Esophagus squamous epithelium (tissue), 5 donors: ENCODE data around the gene RNF186. TPM values are rescaled to one million over a fixed set of nuclear protein-coding genes. Genes with fewer than 3 reads are reported as not detected.

Experiments used
- DNase-seq: peaks from one replicate; lab custom pipeline; 2025; lab: John Stamatoyannopoulos, UW
- H3K27ac ChIP-seq, 4 donors: fragments of 200-600 bp; sonication (generic); one replicate each; pipeline ENCODE4 v1.5.1; 2016 to 2019; ENCODE audit warnings: mild to moderate bottlenecking in 1 of 4
- H3K27me3 ChIP-seq, 4 donors: fragments of 200-600 bp; sonication (generic); 1 replicate in 3 of 4; 2 replicates in 1 of 4; pipeline versions ENCODE4 v1.5.1 to v1.6.0; 2017 to 2021; ENCODE audit warnings: antibody characterized with exemption in 1 of 4
- H3K36me3 ChIP-seq, 3 donors: fragments of 200-600 bp; sonication (generic); one replicate each; pipeline ENCODE4 v1.5.1; 2016 to 2019
- H3K4me1 ChIP-seq, 3 donors: fragments of 200-600 bp; sonication (generic); one replicate each; pipeline ENCODE4 v1.5.1; 2017 to 2019
- H3K4me3 ChIP-seq, 4 donors: fragments of 200-600 bp; sonication (generic); 1 replicate in 3 of 4; 2 replicates in 1 of 4; pipeline ENCODE4 v1.5.1; 2016 to 2019; ENCODE audit warnings: mild to moderate bottlenecking in 2 of 4, moderate library complexity in 1 of 4
- H3K9me3 ChIP-seq, 3 donors: fragments of 200-600 bp; sonication (generic); one replicate each; pipeline ENCODE4 v1.5.1; 2016 to 2019
- CTCF ChIP-seq, 6 experiments: fragments of 450-650 bp in 4 of 6; fragments of 200-600 bp in 2 of 6; sonication (generic) in 2 of 6; IDR thresholded peaks; one replicate each; pipeline ENCODE4 v1.5.1; 2016 to 2019; ENCODE audit warnings: antibody characterized with exemption in 6 of 6, mild to moderate bottlenecking in 4 of 6, moderate library complexity in 4 of 6
- POLR2A ChIP-seq, 4 donors: fragments of 450-650 bp; IDR thresholded peaks; one replicate each; pipeline ENCODE4 v1.6.1; 2017; ENCODE audit warnings: antibody characterized with exemption in 4 of 4, mild to moderate bottlenecking in 4 of 4, moderate library complexity in 3 of 4
- WGBS, 2 donors: methylation state at CpG; one replicate each; pipeline ENCODE4 v1.1.5; 2018; 5-methylcytosine and 5-hydroxymethylcytosine counted together
- intact Hi-C: fragments of 100-400 bp; cut with DNase I; formaldehyde crosslinking; loops from one replicate; pipeline ENCODE4 v1.15.0; 2022
- total RNA-seq, 4 donors: library from RNA; depleted of rRNA; stranded (reverse); fragments of >200 nt; gene quantifications; one replicate each; pipeline ENCODE4 v1.1.0, GENCODE V29; 2016
- donor health status: DM: yes; HTN: yes; CAD: no.

RNF186 gene, protein sequence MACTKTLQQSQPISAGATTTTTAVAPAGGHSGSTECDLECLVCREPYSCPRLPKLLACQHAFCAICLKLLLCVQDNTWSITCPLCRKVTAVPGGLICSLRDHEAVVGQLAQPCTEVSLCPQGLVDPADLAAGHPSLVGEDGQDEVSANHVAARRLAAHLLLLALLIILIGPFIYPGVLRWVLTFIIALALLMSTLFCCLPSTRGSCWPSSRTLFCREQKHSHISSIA
- total RNA-seq: not detected

DNA sequence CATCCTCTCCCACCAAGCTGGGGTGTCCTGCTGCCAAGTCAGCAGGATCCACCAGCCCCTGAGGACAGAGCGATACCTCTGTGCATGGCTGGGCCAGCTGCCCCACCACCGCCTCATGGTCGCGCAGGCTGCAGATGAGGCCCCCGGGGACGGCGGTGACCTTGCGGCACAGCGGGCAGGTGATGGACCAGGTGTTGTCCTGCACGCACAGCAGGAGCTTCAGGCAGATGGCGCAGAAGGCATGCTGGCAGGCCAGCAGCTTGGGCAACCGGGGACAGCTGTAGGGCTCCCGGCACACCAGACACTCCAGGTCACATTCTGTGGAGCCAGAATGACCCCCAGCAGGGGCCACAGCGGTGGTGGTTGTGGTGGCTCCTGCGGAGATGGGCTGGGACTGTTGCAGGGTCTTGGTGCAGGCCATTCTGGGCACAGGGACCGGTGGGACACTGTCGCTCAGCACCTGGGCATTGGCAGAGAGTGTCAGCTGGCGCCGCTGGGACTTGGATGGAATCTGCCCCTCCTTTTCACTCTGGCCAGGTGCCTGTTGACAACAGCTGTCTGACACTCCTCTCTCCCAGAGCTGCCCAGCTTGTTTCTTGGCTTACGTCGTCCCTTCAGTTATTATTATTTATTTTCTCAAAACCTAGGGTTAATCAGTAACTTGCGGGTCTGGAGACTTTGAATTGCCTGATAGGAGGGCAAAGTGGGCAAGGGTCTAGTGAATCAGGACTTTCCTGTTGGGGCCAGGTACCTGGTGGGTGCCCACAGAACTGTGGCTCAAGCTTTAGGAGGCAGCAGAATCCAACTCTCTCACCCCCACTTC, at the start of gene RNF186:
TSS of gene RNF186 (minus strand) at position 603 of the 823 bp plus-strand sequence. CDS start at position 421, 182 bp downstream.
- TF ChIP-seq POLR2A (IDR thresholded peaks at IDR 0.05): no peak
- Histone ChIP-seq H3K27me3 (peaks cover 0 to 7% (median 0%) of the 10 kb centered on the region in 4 donors), H3K4me1 (peaks cover 0 to 5% (median 0%) of the 10 kb centered on the region in 3 donors), H3K36me3 (no peaks in the 10 kb centered on the region), H3K27ac (no peak within 1 kb of the TSS), H3K9me3 (no peaks in the 10 kb centered on the region), H3K4me3 (no peak within 1 kb of the TSS)
- intact Hi-C loops: no loop called here
- 64 to 81% methylated on average over 6 to 9 of the region's 22 CpGs for WGBS, 2 donors
- DNase-seq: no peak

- no peak overlapping the region for H3K27ac ChIP-seq
- intact Hi-C loops: no loop called here
- H3K9me3 ChIP-seq: peaks cover 0 to 6% (median 0%) of the 10 kb centered on the region in 3 donors
- no peak overlapping the region for H3K4me3 ChIP-seq
- H3K4me1 ChIP-seq: no peaks in the 10 kb centered on the region
- WGBS, 2 donors: 93 to 100% methylated on average over 1 of the region's 1 CpG
- DNase-seq: no peak
- H3K27me3 ChIP-seq: peaks cover 0 to 51% (median 2%) of the 10 kb centered on the region in 4 donors
- no peaks in the 10 kb centered on the region for H3K36me3 ChIP-seq
- TF ChIP-seq POLR2A (IDR thresholded peaks at IDR 0.05) (no peak), CTCF (IDR thresholded peaks at IDR 0.05) (no peak)
Measured at GRCh38 chr1:19864570-19865160, 49.6 kb upstream of the RNF186 start.

DNA sequence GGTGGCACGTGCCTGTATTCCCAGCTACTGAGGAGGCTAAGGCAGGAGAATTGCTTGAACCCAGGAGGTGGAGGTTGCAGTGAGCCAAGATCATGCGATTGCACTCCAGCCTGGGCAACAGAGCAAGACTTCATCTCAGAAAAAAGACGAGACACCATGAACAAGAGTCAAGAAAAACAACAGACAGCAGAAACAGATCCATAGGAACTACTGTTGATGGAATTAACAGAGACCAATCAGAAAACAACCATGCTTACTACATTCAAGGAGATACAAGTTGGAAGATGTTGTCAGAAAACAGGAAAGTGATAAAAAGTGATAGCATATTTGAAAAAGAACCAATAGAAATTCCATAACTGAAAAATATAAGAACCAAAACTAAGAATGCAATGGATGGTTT, 47.9 kb upstream of the RNF186 start:
- Histone ChIP-seq H3K4me3 (no peak overlapping the region), H3K27me3 (peaks cover 0 to 45% (median 2%) of the 10 kb centered on the region in 4 donors), H3K36me3 (no peaks in the 10 kb centered on the region), H3K4me1 (no peaks in the 10 kb centered on the region), H3K9me3 (peaks cover 0 to 6% (median 0%) of the 10 kb centered on the region in 3 donors), H3K27ac (no peak overlapping the region)
- 63 to 85% methylated on average over 3 of the region's 3 CpGs for WGBS, 2 donors
- intact Hi-C loops: no loop called here
- TF ChIP-seq CTCF (IDR thresholded peaks at IDR 0.05) (no peak), POLR2A (IDR thresholded peaks at IDR 0.05) (no peak)
- DNase-seq: no peak

DNA sequence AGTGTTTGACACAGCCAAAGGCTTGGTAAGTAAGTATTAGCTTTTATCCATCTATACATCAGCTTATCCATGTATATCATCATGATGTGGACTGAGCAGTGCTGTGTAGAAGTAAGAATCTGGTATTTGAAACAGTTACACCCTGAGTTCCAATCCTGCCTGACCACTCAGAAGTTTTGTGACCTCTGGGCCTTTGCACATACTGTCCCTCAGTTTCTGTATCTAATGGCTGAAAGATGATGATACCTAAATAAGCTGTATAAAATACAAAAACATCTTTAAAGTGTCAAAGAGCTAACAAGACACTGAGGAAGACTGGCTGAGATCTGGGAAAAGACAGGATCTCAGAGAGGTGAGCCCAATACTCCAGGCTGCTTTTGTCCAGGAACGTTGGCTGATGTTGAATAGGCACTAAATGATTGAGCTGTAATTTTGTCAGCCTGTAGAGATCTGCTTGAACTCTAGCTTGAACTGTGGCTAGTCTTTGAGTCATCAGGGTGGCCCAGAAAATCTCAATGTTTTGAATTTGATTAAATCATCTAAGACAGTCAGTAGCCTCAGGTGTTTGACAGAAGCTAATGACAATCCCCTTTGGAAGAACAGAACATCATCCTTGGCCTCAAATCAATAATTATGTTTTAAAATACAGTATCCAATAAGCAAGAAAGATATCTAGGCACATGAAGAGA, 46.9 kb upstream of the RNF186 start:
- no peak for DNase-seq
- WGBS, 2 donors: 25 to 65% methylated on average over 1 of the region's 1 CpG
- H3K27me3 ChIP-seq: peaks cover 0 to 41% (median 0%) of the 10 kb centered on the region in 4 donors
- no peak overlapping the region for H3K4me3 ChIP-seq
- peaks cover 0 to 6% (median 0%) of the 10 kb centered on the region in 3 donors for H3K9me3 ChIP-seq
- intact Hi-C loops: no loop called here
- TF ChIP-seq POLR2A (IDR thresholded peaks at IDR 0.05) (no peak), CTCF (IDR thresholded peaks at IDR 0.05) (no peak)
- H3K36me3 ChIP-seq: no peaks in the 10 kb centered on the region
- no peak overlapping the region for H3K27ac ChIP-seq
- H3K4me1 ChIP-seq: no peaks in the 10 kb centered on the region

DNA sequence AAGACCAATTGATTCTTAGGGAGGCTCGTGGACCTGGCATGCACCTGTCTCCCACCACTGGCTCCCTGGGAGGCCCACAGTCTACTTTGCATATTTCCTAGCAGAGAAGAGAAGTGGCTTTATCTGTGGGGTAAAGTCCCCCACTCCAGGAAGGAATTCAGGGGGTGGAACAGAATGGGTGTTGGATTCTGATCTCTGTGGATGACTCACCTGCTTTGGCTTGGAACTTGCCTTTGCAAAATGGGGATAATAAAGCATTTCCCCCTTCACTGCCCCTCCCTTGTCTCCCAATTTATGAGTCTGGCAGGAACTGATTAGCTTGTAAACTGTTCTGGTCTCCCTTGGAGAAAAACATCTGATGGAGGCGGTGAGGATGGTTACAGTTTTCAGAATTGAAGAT, 46.0 kb upstream of the RNF186 start:
- Histone ChIP-seq H3K4me1 (no peaks in the 10 kb centered on the region), H3K9me3 (peaks cover 0 to 6% (median 0%) of the 10 kb centered on the region in 3 donors), H3K36me3 (no peaks in the 10 kb centered on the region), H3K4me3 (no peak overlapping the region), H3K27ac (no peak overlapping the region), H3K27me3 (peaks cover 0 to 44% (median 0%) of the 10 kb centered on the region in 4 donors)
- WGBS, 2 donors: 46 to 56% methylated on average over 2 of the region's 2 CpGs
- no peak for TF ChIP-seq CTCF (IDR thresholded peaks at IDR 0.05)
- no peak for TF ChIP-seq POLR2A (IDR thresholded peaks at IDR 0.05)
- no peak for DNase-seq
- intact Hi-C loops: no loop called here
